Duodenal mucosa (tissue), 2 donors: ENCODE measurements around the gene AEN.

Source experiments
- H3K27ac ChIP-seq: one replicate; pipeline ENCODE4 v1.7.0; 2013; ENCODE audit warnings: low read depth, low read length
- H3K27me3 ChIP-seq, 2 donors: one replicate each; pipeline ENCODE4 v1.7.0; 2013; ENCODE audit warnings: low read length in 2 of 2, control low read depth in 1 of 2; ENCODE audit not compliant: insufficient read depth in 2 of 2, control insufficient read depth in 1 of 2
- H3K36me3 ChIP-seq, 2 donors: one replicate each; pipeline ENCODE4 v1.7.0; 2013; ENCODE audit warnings: low read length in 2 of 2, control low read depth in 1 of 2; ENCODE audit not compliant: insufficient read depth in 2 of 2, control insufficient read depth in 1 of 2
- H3K4me1 ChIP-seq, 2 donors: one replicate each; pipeline ENCODE4 v1.7.0; 2013; ENCODE audit warnings: low read length in 2 of 2, control low read depth in 1 of 2; ENCODE audit not compliant: insufficient read depth in 2 of 2, control insufficient read depth in 1 of 2
- H3K4me3 ChIP-seq, 2 donors: one replicate each; pipeline ENCODE4 v1.7.0; 2013; ENCODE audit warnings: low read length in 2 of 2, low read depth in 1 of 2
- H3K9ac ChIP-seq, 2 donors: one replicate each; pipeline ENCODE4 v1.7.0; 2013; ENCODE audit warnings: low read length in 2 of 2, low read depth in 1 of 2
- H3K9me3 ChIP-seq, 2 donors: one replicate each; pipeline ENCODE4 v1.7.0; 2013; ENCODE audit warnings: low read length in 2 of 2, control low read depth in 1 of 2; ENCODE audit not compliant: control insufficient read depth in 1 of 2

Gene AEN

GRCh38 chr15:88604381-88605188 lies 16.6 kb upstream of the AEN start:
- Histone ChIP-seq H3K27me3 (peaks cover 42 to 61% of the 10 kb centered on the region in 2 donors), H3K27ac (no peak overlapping the region), H3K9ac (no peak overlapping the region), H3K4me1 (no peaks in the 10 kb centered on the region), H3K36me3 (no peaks in the 10 kb centered on the region), H3K4me3 (no peak overlapping the region), H3K9me3 (no peaks in the 10 kb centered on the region)

GRCh38 chr15:88605189-88606069 lies 15.7 kb upstream of the AEN start:
- no peak overlapping the region for H3K9ac ChIP-seq

GRCh38 chr15:88606070-88606794 lies 14.9 kb upstream of the AEN start:
- Histone ChIP-seq H3K27ac (no peak overlapping the region), H3K4me1 (no peaks in the 10 kb centered on the region), H3K4me3 (no peak overlapping the region), H3K27me3 (peaks cover 44 to 65% of the 10 kb centered on the region in 2 donors), H3K36me3 (no peaks in the 10 kb centered on the region), H3K9ac (no peak overlapping the region), H3K9me3 (no peaks in the 10 kb centered on the region)

More at GRCh38 chr15:88605189-88606069, 15.7 kb upstream of the AEN start:
- Histone ChIP-seq H3K4me1 (no peaks in the 10 kb centered on the region), H3K4me3 (no peak overlapping the region), H3K27ac (no peak overlapping the region), H3K27me3 (peaks cover 42 to 65% of the 10 kb centered on the region in 2 donors), H3K9me3 (no peaks in the 10 kb centered on the region), H3K36me3 (no peaks in the 10 kb centered on the region)

GRCh38 chr15:88607951-88608350 lies 13.2 kb upstream of the AEN start:
- Histone ChIP-seq H3K4me3 (no peak overlapping the region), H3K27me3 (peaks cover 44 to 65% of the 10 kb centered on the region in 2 donors), H3K4me1 (no peaks in the 10 kb centered on the region)

GRCh38 chr15:88608607-88609181 lies 12.4 kb upstream of the AEN start:
- Histone ChIP-seq H3K36me3 (no peaks in the 10 kb centered on the region), H3K9ac (no peak overlapping the region), H3K4me1 (no peaks in the 10 kb centered on the region), H3K9me3 (no peaks in the 10 kb centered on the region), H3K27ac (no peak overlapping the region), H3K27me3 (peaks cover 40 to 60% of the 10 kb centered on the region in 2 donors), H3K4me3 (no peak overlapping the region)

More at GRCh38 chr15:88607951-88608350, 13.2 kb upstream of the AEN start:
- Histone ChIP-seq H3K9me3 (no peaks in the 10 kb centered on the region), H3K27ac (no peak overlapping the region), H3K36me3 (no peaks in the 10 kb centered on the region), H3K9ac (no peak overlapping the region)

- peaks cover 33 to 51% of the 10 kb centered on the region in 2 donors for H3K27me3 ChIP-seq
- H3K4me3 ChIP-seq, result no peak overlapping the region
- H3K9me3 ChIP-seq, result no peaks in the 10 kb centered on the region
- H3K4me1 ChIP-seq, result no peaks in the 10 kb centered on the region
- H3K27ac ChIP-seq, result no peak overlapping the region
- no peak overlapping the region for H3K9ac ChIP-seq
- no peaks in the 10 kb centered on the region for H3K36me3 ChIP-seq
Observed at GRCh38 chr15:88609344-88610090, 11.6 kb upstream of the AEN start.

- Histone ChIP-seq H3K4me1 (peaks cover 5 to 10% of the 10 kb centered on the region in 2 donors), H3K36me3 (no peaks in the 10 kb centered on the region), H3K9ac (no peak overlapping the region), H3K27ac (no peak overlapping the region), H3K4me3 (no peak overlapping the region), H3K9me3 (no peaks in the 10 kb centered on the region), H3K27me3 (peaks cover 21 to 39% of the 10 kb centered on the region in 2 donors)
Observed at GRCh38 chr15:88610701-88611231, 10.4 kb upstream of the AEN start.

GRCh38 chr15:88612186-88612796 lies 8.8 kb upstream of the AEN start:
- Histone ChIP-seq H3K9me3 (no peaks in the 10 kb centered on the region), H3K27me3 (peaks cover 9 to 24% of the 10 kb centered on the region in 2 donors), H3K4me1 (peaks cover 6 to 12% of the 10 kb centered on the region in 2 donors), H3K27ac (no peak overlapping the region), H3K36me3 (no peaks in the 10 kb centered on the region), H3K9ac (no peak overlapping the region), H3K4me3 (no peak overlapping the region)
